Hepatocyte (in vitro differentiated cells): ENCODE data around the gene PRR5.
"Not testable (repeated sequence)": the region's sequence is repeated elsewhere in the genome, so short reads cannot be mapped to it uniquely, and the experiment has no call there.

Experiments used
- CTCF ChIP-seq: fragments of 200-600 bp; sonication (generic); IDR thresholded peaks from 2 replicates; pipeline ENCODE4 v1.5.1; 2016; ENCODE audit warnings: antibody characterized with exemption, mild to moderate bottlenecking; ENCODE audit not compliant: poor library complexity
- EZH2 ChIP-seq: fragments of 200-600 bp; sonication (generic); IDR thresholded peaks from 2 replicates; pipeline ENCODE4 v1.6.1; 2016; ENCODE audit warnings: antibody characterized with exemption, mild to moderate bottlenecking, borderline replicate concordance

- not testable (repeated sequence) for TF ChIP-seq CTCF, EZH2
These were observed 22.7 kb upstream of the PRR5 start for GRCh38 chr22:44679306-44679647.
